GM18907 (cell line): ENCODE results near the gene PHF21A.
"Not testable (repeated sequence)": the region's sequence is repeated elsewhere in the genome, so short reads cannot be mapped to it uniquely, and the experiment has no call there.

Experiments used
- ATAC-seq: cut with Tn5 transposase; IDR thresholded peaks from one replicate; pipeline ENCODE4 v1.9.1; 2021; ENCODE audit warnings: mild to moderate bottlenecking, moderate library complexity; ENCODE audit not compliant: unreplicated experiment

Gene PHF21A

GRCh38 chr11:45906096-45906682 lies 215.1 kb downstream of the PHF21A start:
- no peak for ATAC-seq

- not testable (repeated sequence) for ATAC-seq
Measured at GRCh38 chr11:45905576-45905975, 215.7 kb downstream of the PHF21A start.

- no peak for ATAC-seq
Measured at GRCh38 chr11:45905095-45905494, 216.2 kb downstream of the PHF21A start.

GRCh38 chr11:45904309-45904915 lies 216.8 kb downstream of the PHF21A start:
- ATAC-seq = no peak

GRCh38 chr11:45902452-45903380 lies 218.5 kb downstream of the PHF21A start:
- no peak for ATAC-seq

GRCh38 chr11:45901626-45902025 lies 219.6 kb downstream of the PHF21A start:
- ATAC-seq = no peak

GRCh38 chr11:45900916-45901617 lies 220.2 kb downstream of the PHF21A start:
- no peak for ATAC-seq

GRCh38 chr11:45900175-45900800 lies 221.0 kb downstream of the PHF21A start:
- not testable (repeated sequence) for ATAC-seq

- ATAC-seq = peak; percentile 60
Measured at GRCh38 chr11:45899448-45900174, 221.6 kb downstream of the PHF21A start.

- no peak for ATAC-seq
Measured at GRCh38 chr11:45899086-45899447, 222.2 kb downstream of the PHF21A start.

GRCh38 chr11:45897556-45897955 lies 223.7 kb downstream of the PHF21A start:
- no peak for ATAC-seq

- ATAC-seq = no peak
Measured at GRCh38 chr11:45896422-45896984, 224.8 kb downstream of the PHF21A start.

GRCh38 chr11:45895553-45896259 lies 225.5 kb downstream of the PHF21A start:
- ATAC-seq = no peak

- ATAC-seq = no peak
Measured at GRCh38 chr11:45894555-45895247, 226.6 kb downstream of the PHF21A start.

GRCh38 chr11:45892856-45893255 lies 228.4 kb downstream of the PHF21A start:
- ATAC-seq = no peak

- no peak for ATAC-seq
Measured at GRCh38 chr11:45890886-45891550, 230.2 kb downstream of the PHF21A start.

GRCh38 chr11:45889966-45890365 lies 231.3 kb downstream of the PHF21A start:
- ATAC-seq = no peak

- no peak for ATAC-seq
Measured at GRCh38 chr11:45889555-45889954, 231.7 kb downstream of the PHF21A start.
